ENCODE measurements around the gene DET1.
"Not testable (repeated sequence)": the region's sequence is repeated elsewhere in the genome, so short reads cannot be mapped to it uniquely, and the experiment has no call there.

Gene DET1

DNA sequence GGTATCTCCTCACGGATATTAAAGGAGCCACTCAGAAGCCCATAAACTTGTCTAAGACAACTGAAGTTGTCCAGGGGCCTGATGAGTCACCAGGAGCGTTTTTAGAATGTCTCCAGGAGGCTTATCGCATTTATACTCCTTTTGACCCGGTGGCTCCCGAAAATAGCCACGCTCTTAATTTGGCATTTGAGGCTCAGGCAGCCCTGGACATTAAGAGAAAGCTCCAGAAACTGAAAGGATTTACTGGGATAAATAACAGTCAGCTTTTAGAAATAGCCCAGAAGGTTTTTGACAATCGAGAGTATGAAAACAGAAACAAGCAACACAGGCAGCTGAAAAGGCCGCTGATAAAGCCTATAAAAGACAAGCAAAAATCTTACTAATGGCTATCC lies 4.1 kb downstream of the DET1 start:
- TF ChIP-seq EZH2phosphoT487 (IDR thresholded peaks at IDR 0.05; ENCODE audit: low read depth), result no peak

GRCh38 chr15:88541709-88542341 lies 4.7 kb downstream of the DET1 start:
- no peak overlapping the region for H3K4me2 ChIP-seq (ENCODE audit: low read length)
- no peak overlapping the region for H3K27ac ChIP-seq (ENCODE audit: low read length)
- no peak overlapping the region for H3K9ac ChIP-seq (ENCODE audit: low read length)
- no peak overlapping the region for H2AFZ ChIP-seq (ENCODE audit: low read depth, low read length)
- H3K79me2 ChIP-seq (ENCODE audit: low read length), result peaks cover 10% of the 10 kb centered on the region; the same call in 1 of the 2 replicates
- H3K27me3 ChIP-seq (ENCODE audit: low read depth, low read length), result no peaks in the 10 kb centered on the region
- no peaks in the 10 kb centered on the region for H3K9me3 ChIP-seq (ENCODE audit: insufficient read depth, low read length)
- no peaks in the 10 kb centered on the region for H3K36me3 ChIP-seq (replicated peaks; ENCODE audit: low read depth, low read length)
- no peak overlapping the region for H3K4me3 ChIP-seq (ENCODE audit: low read length)
- H4K20me1 ChIP-seq (ENCODE audit: insufficient read depth, low read length), result no peaks in the 10 kb centered on the region
- peaks cover 16% of the 10 kb centered on the region for H3K4me1 ChIP-seq (ENCODE audit: low read length)
- TF ChIP-seq EZH2phosphoT487 (IDR thresholded peaks at IDR 0.05; ENCODE audit: low read depth), result no peak
- TF ChIP-seq, protein P1, sequence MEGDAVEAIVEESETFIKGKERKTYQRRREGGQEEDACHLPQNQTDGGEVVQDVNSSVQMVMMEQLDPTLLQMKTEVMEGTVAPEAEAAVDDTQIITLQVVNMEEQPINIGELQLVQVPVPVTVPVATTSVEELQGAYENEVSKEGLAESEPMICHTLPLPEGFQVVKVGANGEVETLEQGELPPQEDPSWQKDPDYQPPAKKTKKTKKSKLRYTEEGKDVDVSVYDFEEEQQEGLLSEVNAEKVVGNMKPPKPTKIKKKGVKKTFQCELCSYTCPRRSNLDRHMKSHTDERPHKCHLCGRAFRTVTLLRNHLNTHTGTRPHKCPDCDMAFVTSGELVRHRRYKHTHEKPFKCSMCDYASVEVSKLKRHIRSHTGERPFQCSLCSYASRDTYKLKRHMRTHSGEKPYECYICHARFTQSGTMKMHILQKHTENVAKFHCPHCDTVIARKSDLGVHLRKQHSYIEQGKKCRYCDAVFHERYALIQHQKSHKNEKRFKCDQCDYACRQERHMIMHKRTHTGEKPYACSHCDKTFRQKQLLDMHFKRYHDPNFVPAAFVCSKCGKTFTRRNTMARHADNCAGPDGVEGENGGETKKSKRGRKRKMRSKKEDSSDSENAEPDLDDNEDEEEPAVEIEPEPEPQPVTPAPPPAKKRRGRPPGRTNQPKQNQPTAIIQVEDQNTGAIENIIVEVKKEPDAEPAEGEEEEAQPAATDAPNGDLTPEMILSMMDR (IDR thresholded peaks at IDR 0.05; ENCODE audit: low read depth, low read length), result no peak

More for the DNA sequence above, 4.1 kb downstream of the DET1 start:
- Histone ChIP-seq H3K9me3 (ENCODE audit: insufficient read depth, low read length) (no peaks in the 10 kb centered on the region), H3K4me1 (ENCODE audit: low read length) (peaks cover 19% of the 10 kb centered on the region), H4K20me1 (ENCODE audit: insufficient read depth, low read length) (no peaks in the 10 kb centered on the region), H3K4me3 (ENCODE audit: low read length) (no peak overlapping the region), H3K27me3 (ENCODE audit: low read depth, low read length) (no peaks in the 10 kb centered on the region), H3K27ac (ENCODE audit: low read length) (no peak overlapping the region), H2AFZ (ENCODE audit: low read depth, low read length) (no peak overlapping the region), H3K9ac (ENCODE audit: low read length) (no peak overlapping the region), H3K4me2 (ENCODE audit: low read length) (no peak overlapping the region), H3K36me3 (replicated peaks; ENCODE audit: low read depth, low read length) (no peaks in the 10 kb centered on the region), H3K79me2 (ENCODE audit: low read length) (peaks cover 10% of the 10 kb centered on the region; the same call in 1 of the 2 replicates)

GRCh38 chr15:88541111-88541510 lies 5.4 kb downstream of the DET1 start:
- not testable (repeated sequence) for H3K36me3 ChIP-seq (replicated peaks; ENCODE audit: low read depth, low read length); H2AFZ ChIP-seq (ENCODE audit: low read depth, low read length)

DNA sequence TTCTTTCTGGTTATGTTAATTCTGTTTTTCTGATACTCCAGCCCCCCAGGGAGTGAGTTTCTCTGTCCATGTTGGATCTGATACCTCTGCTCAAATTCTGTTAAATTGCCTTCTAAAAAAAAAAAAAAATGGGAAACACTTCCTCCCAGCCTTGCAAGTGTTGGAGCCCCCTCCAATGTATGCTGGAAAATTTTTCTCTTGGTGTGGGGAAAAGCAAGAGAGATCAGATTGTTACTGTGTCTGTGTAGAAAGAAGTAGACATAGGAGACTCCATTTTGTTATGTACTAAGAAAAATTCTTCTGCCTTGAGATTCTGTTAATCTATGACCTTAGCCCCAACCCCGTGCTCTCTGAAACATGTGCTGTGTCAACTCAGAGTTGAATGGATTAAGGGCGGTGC lies 6.1 kb downstream of the DET1 start:
- not testable (repeated sequence) for H4K20me1 ChIP-seq (ENCODE audit: insufficient read depth, low read length); H2AFZ ChIP-seq (ENCODE audit: low read depth, low read length); H3K27me3 ChIP-seq (ENCODE audit: low read depth, low read length); H3K79me2 ChIP-seq (ENCODE audit: low read length); H3K4me2 ChIP-seq (ENCODE audit: low read length); H3K9me3 ChIP-seq (ENCODE audit: insufficient read depth, low read length); H3K36me3 ChIP-seq (replicated peaks; ENCODE audit: low read depth, low read length); H3K9ac ChIP-seq (ENCODE audit: low read length); H3K4me3 ChIP-seq (ENCODE audit: low read length); H3K27ac ChIP-seq (ENCODE audit: low read length)
- H3K4me1 ChIP-seq (ENCODE audit: low read length), result peaks cover 14% of the 10 kb centered on the region

More at GRCh38 chr15:88541111-88541510, 5.4 kb downstream of the DET1 start:
- peaks cover 15% of the 10 kb centered on the region for H3K4me1 ChIP-seq (ENCODE audit: low read length)
- not testable (repeated sequence) for H3K27ac ChIP-seq (ENCODE audit: low read length); H3K9me3 ChIP-seq (ENCODE audit: insufficient read depth, low read length); H3K27me3 ChIP-seq (ENCODE audit: low read depth, low read length); H3K9ac ChIP-seq (ENCODE audit: low read length); H4K20me1 ChIP-seq (ENCODE audit: insufficient read depth, low read length); H3K4me3 ChIP-seq (ENCODE audit: low read length); H3K79me2 ChIP-seq (ENCODE audit: low read length); H3K4me2 ChIP-seq (ENCODE audit: low read length)

- H3K4me2 ChIP-seq (ENCODE audit: low read length), result no peak overlapping the region
- H3K4me1 ChIP-seq (ENCODE audit: low read length), result peaks cover 11% of the 10 kb centered on the region
- peaks cover 1% of the 10 kb centered on the region for H3K36me3 ChIP-seq (replicated peaks; ENCODE audit: low read depth, low read length)
- 0 out of 2 replicates have a peak, but pooled peaks cover under 1% of the 10 kb centered on the region for H3K79me2 ChIP-seq (ENCODE audit: low read length)
- no peaks in the 10 kb centered on the region for H4K20me1 ChIP-seq (ENCODE audit: insufficient read depth, low read length)
- no peak overlapping the region for H3K9ac ChIP-seq (ENCODE audit: low read length)
- H2AFZ ChIP-seq (ENCODE audit: low read depth, low read length), result no peak overlapping the region
- no peak overlapping the region for H3K27ac ChIP-seq (ENCODE audit: low read length)
- H3K27me3 ChIP-seq (ENCODE audit: low read depth, low read length), result no peaks in the 10 kb centered on the region
- no peaks in the 10 kb centered on the region for H3K9me3 ChIP-seq (ENCODE audit: insufficient read depth, low read length)
- H3K4me3 ChIP-seq (ENCODE audit: low read length), result no peak overlapping the region
- no peak for TF ChIP-seq EZH2phosphoT487 (IDR thresholded peaks at IDR 0.05; ENCODE audit: low read depth)
- TF ChIP-seq, protein P1 (IDR thresholded peaks at IDR 0.05; ENCODE audit: low read depth, low read length), result no peak
Observed at GRCh38 chr15:88539441-88539840, 7.0 kb downstream of the DET1 start.
